Activated CD4-positive, alpha-beta T cell treated with anti-CD3 and anti-CD28 coated beads, Interleukin-2, amount 10 ng/mL, durations not matched to agents 7 days and 5 days (primary cell): ENCODE results near the gene JAG2. TPM values are rescaled to one million over a fixed set of nuclear protein-coding genes. Genes with fewer than 3 reads are reported as not detected.

Experiments used
- CTCF ChIA-PET: fragments of 350-600 bp; sonication (Branson Sonifier 250); formaldehyde crosslinking; loops from one replicate; lab custom pipeline; 2021; ENCODE audit warnings: antibody characterized with exemption; lab: Charles Lee
- POLR2A ChIA-PET: fragments of 350-600 bp; sonication (Branson Sonifier 250); formaldehyde crosslinking; loops from one replicate; lab custom pipeline; 2021; ENCODE audit warnings: antibody characterized with exemption; lab: Charles Lee
- DNase-seq: peaks from one replicate; pipeline ENCODE4 v3.0.0-alpha.2; 2020
- H3K27ac Mint-ChIP-seq: one replicate; pipeline ENCODE4 v1.8.0; 2021; ENCODE audit warnings: mild to moderate bottlenecking, moderate library complexity, mixed read lengths
- H3K27me3 Mint-ChIP-seq: one replicate; pipeline ENCODE4 v1.8.0; 2021; ENCODE audit warnings: mixed read lengths
- H3K36me3 Mint-ChIP-seq: one replicate; pipeline ENCODE4 v1.8.0; 2021; ENCODE audit warnings: low read depth, mixed read lengths
- H3K4me1 Mint-ChIP-seq: one replicate; pipeline ENCODE4 v1.8.0; 2021; ENCODE audit warnings: mixed read lengths
- H3K4me3 Mint-ChIP-seq: one replicate; pipeline ENCODE4 v1.8.0; 2021; ENCODE audit warnings: mild to moderate bottlenecking, moderate library complexity, mixed read lengths
- H3K9me3 Mint-ChIP-seq: one replicate; pipeline ENCODE4 v1.8.0; 2021; ENCODE audit warnings: mixed read lengths
- total RNA-seq, 2 experiments: library from RNA; stranded (reverse); gene quantifications; one replicate each; pipeline ENCODE4 v1.2.3, GENCODE V29; 2021

JAG2 gene
- total RNA-seq, 2 experiments from 2014 or later = 1.5 TPM

- H3K4me1 Mint-ChIP-seq = no peaks in the 10 kb centered on the region
- H3K27ac Mint-ChIP-seq = no peak overlapping the region
- no peak overlapping the region for H3K4me3 Mint-ChIP-seq
- CTCF ChIA-PET = no interaction called here
- H3K36me3 Mint-ChIP-seq = no peaks in the 10 kb centered on the region
- DNase-seq = no peak
- H3K27me3 Mint-ChIP-seq = no peaks in the 10 kb centered on the region
- POLR2A ChIA-PET = no interaction called here
- H3K9me3 Mint-ChIP-seq = no peaks in the 10 kb centered on the region
These were observed 12.7 kb downstream of the JAG2 start for GRCh38 chr14:105155681-105156413.

DNA sequence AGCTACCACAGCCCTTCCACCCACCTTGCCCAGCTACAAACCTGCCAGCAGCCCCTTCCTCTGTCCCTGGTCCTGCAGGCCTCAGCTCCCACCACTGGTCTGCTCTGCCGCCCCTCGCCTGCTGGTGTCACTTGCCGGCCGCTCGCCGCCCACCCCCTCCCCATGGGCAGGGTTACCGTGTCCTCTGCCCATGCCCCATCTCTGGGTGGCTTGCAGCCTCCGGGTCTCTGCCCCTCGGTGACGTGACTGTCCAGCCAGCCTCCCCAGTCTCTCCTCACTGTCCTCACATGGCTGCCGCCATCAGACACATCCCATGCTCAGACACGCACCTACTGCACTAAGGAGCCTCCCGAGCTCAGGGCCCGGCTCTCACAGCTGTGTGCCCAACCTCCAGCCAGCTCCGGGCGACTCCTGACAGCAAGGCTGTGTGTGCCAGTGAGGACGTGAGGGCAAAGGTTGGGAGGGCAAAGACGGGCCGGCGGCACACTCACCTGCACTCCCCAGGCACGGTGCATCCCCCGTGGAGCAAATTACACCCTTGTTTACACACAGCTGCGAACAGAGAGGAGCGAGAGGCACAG lies 13.4 kb downstream of the JAG2 start:
- H3K27ac Mint-ChIP-seq = no peak overlapping the region
- ChIA-PET CTCF (no interaction called here), POLR2A (no interaction called here)

DNA sequence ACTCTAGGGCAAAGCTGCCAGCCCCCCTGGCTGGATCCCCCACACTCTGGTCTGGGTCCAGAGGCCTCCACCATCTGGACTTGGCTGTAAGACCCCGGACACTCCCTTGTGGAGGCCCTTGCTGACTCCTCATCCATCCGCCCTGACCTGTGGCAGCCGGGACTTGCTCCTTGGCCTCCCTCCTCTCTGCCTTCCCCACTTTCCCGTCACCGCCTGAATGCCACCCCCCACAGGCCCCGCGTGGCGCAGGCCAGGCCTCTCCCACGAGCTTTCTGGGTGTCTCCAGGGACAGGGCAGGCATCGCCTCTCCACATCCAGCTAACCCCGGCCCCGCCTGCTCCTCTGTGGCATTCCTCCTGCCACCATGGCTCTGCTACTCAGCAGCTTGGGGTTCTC lies 14.1 kb downstream of the JAG2 start:
- no peak overlapping the region for H3K27ac Mint-ChIP-seq
- H3K9me3 Mint-ChIP-seq = no peaks in the 10 kb centered on the region
- DNase-seq = no peak
- no peaks in the 10 kb centered on the region for H3K36me3 Mint-ChIP-seq
- POLR2A ChIA-PET = no interaction called here
- no peaks in the 10 kb centered on the region for H3K27me3 Mint-ChIP-seq
- CTCF ChIA-PET = no interaction called here
- no peak overlapping the region for H3K4me3 Mint-ChIP-seq
- H3K4me1 Mint-ChIP-seq = no peaks in the 10 kb centered on the region

More for the DNA sequence above, 13.4 kb downstream of the JAG2 start:
- no peaks in the 10 kb centered on the region for H3K9me3 Mint-ChIP-seq
- no peaks in the 10 kb centered on the region for H3K36me3 Mint-ChIP-seq
- no peak overlapping the region for H3K4me3 Mint-ChIP-seq
- no peaks in the 10 kb centered on the region for H3K4me1 Mint-ChIP-seq
- no peaks in the 10 kb centered on the region for H3K27me3 Mint-ChIP-seq
- no peak for DNase-seq

DNA sequence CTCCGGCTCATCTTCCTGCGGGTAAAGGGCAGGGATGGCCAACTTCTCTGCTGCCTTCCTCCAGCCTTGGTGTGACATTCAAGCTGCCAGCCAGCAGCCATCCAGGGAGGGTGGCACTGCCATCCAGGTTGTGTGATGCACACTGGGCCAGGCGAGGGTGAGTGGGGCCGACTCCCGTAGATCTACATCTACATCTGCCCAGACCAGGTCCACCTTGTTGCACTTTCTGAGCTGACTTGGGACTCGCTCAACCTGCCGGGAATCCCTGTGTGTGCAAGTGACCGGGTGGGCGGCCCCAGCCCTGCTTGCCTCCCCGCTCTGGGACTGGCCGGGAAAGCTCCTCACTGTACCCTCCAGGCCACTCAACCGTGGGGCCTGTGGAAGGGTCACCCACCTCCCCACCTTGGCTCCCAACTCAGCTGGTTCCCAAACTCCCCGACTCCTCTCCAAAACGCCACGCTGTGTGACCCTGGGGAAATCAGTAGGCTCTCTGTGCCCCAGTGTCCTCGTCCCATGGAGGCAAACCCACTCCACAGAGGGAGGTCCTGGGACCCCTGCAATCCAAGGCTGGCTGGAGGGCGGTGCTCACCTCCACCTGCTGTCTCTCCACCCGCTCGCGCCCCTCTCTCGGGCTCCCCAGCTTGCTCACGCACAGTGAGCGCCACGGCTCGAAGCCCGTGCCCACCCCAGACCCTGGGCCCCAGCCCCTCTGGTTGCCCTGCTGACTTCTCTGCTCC lies 14.7 kb downstream of the JAG2 start:
- no peaks in the 10 kb centered on the region for H3K36me3 Mint-ChIP-seq
- H3K9me3 Mint-ChIP-seq = no peaks in the 10 kb centered on the region
- H3K4me1 Mint-ChIP-seq = no peaks in the 10 kb centered on the region
- CTCF ChIA-PET = no interaction called here
- H3K4me3 Mint-ChIP-seq = no peak overlapping the region
- DNase-seq = no peak
- no peak overlapping the region for H3K27ac Mint-ChIP-seq
- POLR2A ChIA-PET = no interaction called here
- no peaks in the 10 kb centered on the region for H3K27me3 Mint-ChIP-seq

- H3K4me3 Mint-ChIP-seq = no peak overlapping the region
- POLR2A ChIA-PET = no interaction called here
These were observed 15.2 kb downstream of the JAG2 start for GRCh38 chr14:105153331-105153731.

GRCh38 chr14:105152794-105153241 lies 15.8 kb downstream of the JAG2 start:
- no peaks in the 10 kb centered on the region for H3K4me1 Mint-ChIP-seq
- no peaks in the 10 kb centered on the region for H3K27me3 Mint-ChIP-seq
- no peak for DNase-seq
- POLR2A ChIA-PET = no interaction called here
- H3K36me3 Mint-ChIP-seq = no peaks in the 10 kb centered on the region
- no peak overlapping the region for H3K27ac Mint-ChIP-seq
- CTCF ChIA-PET = no interaction called here
- no peaks in the 10 kb centered on the region for H3K9me3 Mint-ChIP-seq
- H3K4me3 Mint-ChIP-seq = no peak overlapping the region

More at GRCh38 chr14:105153331-105153731, 15.2 kb downstream of the JAG2 start:
- Mint-ChIP-seq H3K36me3 (no peaks in the 10 kb centered on the region), H3K9me3 (no peaks in the 10 kb centered on the region), H3K4me1 (no peaks in the 10 kb centered on the region), H3K27ac (no peak overlapping the region), H3K27me3 (no peaks in the 10 kb centered on the region)
- DNase-seq = no peak
- CTCF ChIA-PET = no interaction called here

GRCh38 chr14:105151838-105152793 lies 16.5 kb downstream of the JAG2 start:
- no peaks in the 10 kb centered on the region for H3K27me3 Mint-ChIP-seq
- H3K9me3 Mint-ChIP-seq = no peaks in the 10 kb centered on the region
- no peak overlapping the region for H3K27ac Mint-ChIP-seq
- no peak overlapping the region for H3K4me3 Mint-ChIP-seq
- no peaks in the 10 kb centered on the region for H3K4me1 Mint-ChIP-seq
- POLR2A ChIA-PET = no interaction called here
- DNase-seq = no peak
- CTCF ChIA-PET = no interaction called here
- no peaks in the 10 kb centered on the region for H3K36me3 Mint-ChIP-seq

GRCh38 chr14:105151084-105151837 lies 17.3 kb downstream of the JAG2 start:
- Mint-ChIP-seq H3K4me3 (no peak overlapping the region), H3K4me1 (no peaks in the 10 kb centered on the region), H3K27me3 (no peaks in the 10 kb centered on the region), H3K27ac (no peak overlapping the region), H3K36me3 (no peaks in the 10 kb centered on the region), H3K9me3 (no peaks in the 10 kb centered on the region)
- DNase-seq = no peak
- CTCF ChIA-PET = no interaction called here
- POLR2A ChIA-PET = no interaction called here

DNA sequence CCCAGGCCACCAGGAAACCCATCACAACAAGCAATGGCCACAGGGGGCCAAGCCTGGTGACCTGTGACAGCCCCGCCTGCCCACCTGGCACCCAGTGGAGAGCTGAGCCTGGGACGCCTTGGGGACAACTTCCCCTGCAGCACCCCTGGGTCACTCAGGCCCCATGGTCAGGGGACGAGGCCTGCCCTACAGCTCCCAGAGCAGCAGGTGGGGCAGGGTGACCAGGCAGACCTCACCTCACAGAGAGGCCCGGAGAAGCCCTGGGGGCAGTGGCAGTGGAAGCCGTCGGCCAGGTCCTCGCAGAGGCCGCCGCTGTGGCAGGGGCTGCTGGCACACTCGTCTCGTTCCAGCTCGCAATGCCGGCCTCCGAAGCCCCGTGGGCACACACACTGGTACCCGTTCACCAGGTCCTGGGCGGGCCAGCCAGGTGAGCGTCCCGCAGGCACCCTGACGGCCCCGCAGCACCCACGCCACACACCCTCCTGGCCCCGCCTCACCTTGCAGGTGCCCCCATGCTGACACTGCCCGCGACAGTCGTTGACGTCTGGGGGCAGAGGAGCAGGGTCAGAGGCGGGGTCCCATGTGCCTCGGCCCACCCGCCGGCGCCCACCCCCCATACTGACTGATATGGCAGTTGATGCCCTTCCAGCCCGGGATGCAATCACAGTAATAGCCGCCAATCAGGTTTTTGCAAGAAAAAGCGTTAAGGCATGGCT lies 18.1 kb downstream of the JAG2 start:
- no peak for DNase-seq
- CTCF ChIA-PET = no interaction called here

DNA sequence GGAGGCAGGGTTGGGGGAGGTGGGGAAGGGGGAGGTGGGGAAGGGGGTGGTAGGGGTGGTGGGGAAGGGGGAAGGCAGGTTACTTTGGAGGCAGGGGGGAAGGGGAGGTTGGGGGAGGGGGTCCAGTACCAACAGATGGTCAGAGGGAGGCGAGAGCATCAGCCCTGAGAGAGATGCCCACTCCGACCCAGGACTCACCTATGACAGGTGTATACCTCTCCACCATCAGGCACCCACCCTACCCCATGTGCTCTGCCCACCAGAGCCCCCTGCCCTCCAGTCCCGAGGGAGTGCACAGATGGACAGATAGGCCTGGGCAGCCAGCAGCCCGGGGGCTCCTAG lies 18.6 kb downstream of the JAG2 start:
- Mint-ChIP-seq H3K9me3 (no peaks in the 10 kb centered on the region), H3K36me3 (no peaks in the 10 kb centered on the region), H3K4me1 (no peaks in the 10 kb centered on the region), H3K27me3 (no peaks in the 10 kb centered on the region), H3K4me3 (no peak overlapping the region), H3K27ac (no peak overlapping the region)
- ChIA-PET POLR2A (no interaction called here), CTCF (no interaction called here)
- no peak for DNase-seq

More for the DNA sequence above, 18.1 kb downstream of the JAG2 start:
- no peaks in the 10 kb centered on the region for H3K27me3 Mint-ChIP-seq
- H3K4me1 Mint-ChIP-seq = no peaks in the 10 kb centered on the region
- no peak overlapping the region for H3K4me3 Mint-ChIP-seq
- H3K36me3 Mint-ChIP-seq = no peaks in the 10 kb centered on the region
- H3K9me3 Mint-ChIP-seq = no peaks in the 10 kb centered on the region
- POLR2A ChIA-PET = no interaction called here
- no peak overlapping the region for H3K27ac Mint-ChIP-seq

DNA sequence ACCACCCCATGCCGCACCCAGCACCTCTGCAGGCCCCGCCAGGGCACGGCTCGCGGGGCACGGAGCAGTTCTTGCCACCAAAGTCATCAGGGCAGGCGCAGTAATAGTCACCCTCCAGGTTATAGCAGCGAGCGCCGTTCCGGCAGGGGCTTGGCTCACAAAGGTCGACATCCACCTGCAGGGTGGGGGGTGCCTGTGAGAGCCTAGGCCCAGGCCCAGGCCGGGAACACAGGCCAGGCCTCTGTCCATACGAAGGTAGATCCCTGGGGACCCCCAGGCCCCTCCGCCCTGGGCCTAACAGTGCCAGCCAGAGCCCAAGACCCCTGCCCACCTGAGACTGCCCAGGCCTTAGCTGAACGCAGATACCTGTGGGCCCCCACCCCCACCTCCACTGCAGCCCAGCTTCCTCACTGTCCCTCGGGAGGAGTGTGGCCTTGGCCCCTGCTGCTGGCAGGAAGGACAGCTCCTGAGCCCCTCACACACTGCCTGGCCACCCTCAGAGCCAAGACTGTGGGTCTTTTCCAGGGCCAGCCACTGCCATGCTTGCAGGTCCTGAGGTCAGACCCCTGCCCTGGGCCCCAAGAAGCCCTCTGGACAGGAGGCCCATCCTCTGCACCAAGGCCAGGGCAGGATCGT lies 19.3 kb downstream of the JAG2 start:
- Mint-ChIP-seq H3K4me3 (no peak overlapping the region), H3K9me3 (no peaks in the 10 kb centered on the region), H3K27ac (no peak overlapping the region), H3K27me3 (no peaks in the 10 kb centered on the region), H3K4me1 (no peaks in the 10 kb centered on the region), H3K36me3 (no peaks in the 10 kb centered on the region)
- CTCF ChIA-PET = no interaction called here
- POLR2A ChIA-PET = no interaction called here
- no peak for DNase-seq
